ENCODE results near the gene RELA.

Gene RELA

GRCh38 chr11:65611028-65611757 lies 51.5 kb downstream of the RELA start:
- DNase-seq, result no peak

- no peak for DNase-seq
Measured at GRCh38 chr11:65610404-65610803, 52.3 kb downstream of the RELA start.

GRCh38 chr11:65609665-65610064 lies 53.1 kb downstream of the RELA start:
- DNase-seq, result no peak

- no peak for DNase-seq
Measured at GRCh38 chr11:65609229-65609628, 53.5 kb downstream of the RELA start.

DNA sequence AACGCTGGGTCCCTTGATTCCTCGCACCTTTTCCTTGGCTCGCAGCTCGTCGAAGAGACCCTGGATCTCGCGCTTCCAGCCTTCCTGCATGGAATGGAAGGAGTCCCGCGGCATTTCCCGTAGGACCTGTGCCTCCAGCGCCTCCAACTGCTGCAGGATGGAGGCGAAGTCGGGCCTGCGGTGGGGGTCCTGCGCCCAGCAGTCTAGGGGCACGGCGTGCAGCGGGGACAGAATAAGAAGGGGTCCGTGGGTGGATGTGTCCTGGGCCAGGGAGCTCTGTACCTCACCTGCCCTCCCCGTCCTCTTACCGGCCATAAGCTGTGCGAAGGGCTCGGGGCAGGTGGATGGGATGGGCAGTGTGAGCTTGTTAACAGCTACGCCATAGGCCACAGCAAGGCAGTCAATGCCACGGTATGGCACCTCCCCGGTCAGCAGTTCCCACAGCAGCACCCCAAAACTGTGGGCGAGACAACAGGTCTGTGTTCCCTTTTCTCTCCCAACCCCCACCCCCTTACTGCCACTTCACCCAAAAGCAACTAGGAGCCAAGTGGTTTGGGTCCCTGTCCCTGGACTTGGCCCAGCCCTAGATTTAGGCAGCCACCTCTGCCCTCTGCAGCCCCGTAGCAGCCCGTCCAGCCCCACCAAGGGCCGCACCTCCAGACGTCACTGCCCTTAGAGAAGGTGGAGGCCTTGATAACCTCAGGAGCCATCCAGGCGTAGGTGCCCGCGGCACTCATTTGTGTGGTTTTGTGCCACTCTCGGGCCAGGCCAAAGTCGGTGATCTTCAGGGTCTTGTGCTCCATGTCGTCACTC lies 54.9 kb downstream of the RELA start:
- DNase-seq, result no peak

- no peak for DNase-seq
Measured at GRCh38 chr11:65606876-65607613, 55.7 kb downstream of the RELA start.

DNA sequence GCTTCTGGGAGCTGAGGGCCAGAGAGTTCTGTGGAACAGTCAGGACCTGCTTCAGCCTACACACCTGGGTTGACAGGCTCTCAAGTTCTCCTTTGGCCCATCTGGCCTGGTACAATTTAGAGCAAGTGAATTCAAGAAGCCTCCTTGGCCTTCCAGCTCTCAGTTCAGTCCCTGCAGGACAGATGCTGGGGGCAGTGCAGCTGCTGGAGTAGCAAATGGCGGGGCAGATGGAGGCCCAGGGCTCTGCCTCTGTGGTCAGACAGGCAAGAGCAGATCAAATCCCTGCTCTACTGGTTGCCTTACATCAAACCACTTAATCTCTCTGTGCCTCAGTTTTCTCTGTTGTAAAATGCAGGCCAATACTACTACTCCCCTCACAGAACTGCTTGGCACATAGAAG lies 58.5 kb downstream of the RELA start:
- DNase-seq, result no peak
